ENCODE measurements around the gene TCEAL5. TPM values are rescaled to one million over a fixed set of nuclear protein-coding genes. Genes with fewer than 3 reads are reported as not detected.
"Not testable (repeated sequence)": the region's sequence is repeated elsewhere in the genome, so short reads cannot be mapped to it uniquely, and the experiment has no call there.

TCEAL5 gene, protein sequence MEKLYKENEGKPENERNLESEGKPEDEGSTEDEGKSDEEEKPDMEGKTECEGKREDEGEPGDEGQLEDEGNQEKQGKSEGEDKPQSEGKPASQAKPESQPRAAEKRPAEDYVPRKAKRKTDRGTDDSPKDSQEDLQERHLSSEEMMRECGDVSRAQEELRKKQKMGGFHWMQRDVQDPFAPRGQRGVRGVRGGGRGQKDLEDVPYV
- not detected for total RNA-seq

DNA sequence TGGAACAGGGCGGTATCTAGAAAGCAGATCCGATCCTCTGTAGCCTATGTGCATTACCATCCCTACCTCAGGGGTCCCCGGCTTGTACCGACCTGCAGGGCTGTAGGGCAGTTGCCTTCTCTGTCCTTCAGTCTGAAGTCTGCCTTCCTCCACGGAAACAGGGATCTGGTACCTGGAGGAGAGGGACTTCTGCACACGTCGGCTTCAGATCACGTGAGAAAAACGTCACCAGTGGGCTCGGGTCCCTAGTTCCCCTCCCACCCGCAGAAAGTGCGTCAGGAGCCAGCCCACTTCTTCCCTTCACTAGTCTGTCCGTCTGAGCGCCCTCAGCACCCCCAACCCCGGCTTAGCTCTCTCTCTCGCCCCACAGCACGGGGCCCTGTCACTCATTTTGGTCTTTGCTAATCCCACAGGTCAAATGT lies at the start of gene TCEAL5:
Gene TCEAL5, minus strand, starts transcription at position 170 of the 422 bp plus-strand sequence. CDS start 2,187 bp downstream, outside the sequence.
- no peaks in the 10 kb centered on the region for H3K9me3 Mint-ChIP-seq
- H3K27ac Mint-ChIP-seq: no peak within 1 kb of the TSS
- no peak for DNase-seq
- H3K27me3 Mint-ChIP-seq: peaks cover 43% of the 10 kb centered on the region
- peak within 1 kb of the TSS; percentile 65 for H3K4me3 Mint-ChIP-seq
- H3K36me3 Mint-ChIP-seq: no peaks in the 10 kb centered on the region
- H3K4me1 Mint-ChIP-seq: peaks cover 2% of the 10 kb centered on the region

DNA sequence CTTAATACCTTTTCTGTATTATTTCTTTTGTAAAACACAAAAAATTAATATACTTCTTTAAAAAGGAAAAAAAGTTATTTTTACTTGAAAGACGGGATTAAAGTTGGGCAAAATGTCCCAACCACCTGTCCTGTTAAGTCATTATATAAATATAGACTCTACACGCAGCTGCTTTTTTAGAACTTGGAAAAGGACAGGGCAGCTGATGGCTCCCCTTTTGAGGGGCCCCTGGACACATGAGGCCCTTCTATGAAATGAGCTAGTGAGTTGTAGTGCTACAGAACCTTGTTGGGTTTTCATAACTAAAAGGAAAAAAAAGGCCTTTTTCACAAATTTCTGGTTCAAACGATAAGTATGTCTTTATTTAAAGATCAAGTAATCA lies 34.8 kb upstream of the TCEAL5 start:
- Mint-ChIP-seq H3K4me3 (no peak overlapping the region), H3K9me3 (no peaks in the 10 kb centered on the region), H3K27ac (no peak overlapping the region), H3K36me3 (peaks cover 4% of the 10 kb centered on the region), H3K4me1 (peaks cover 2% of the 10 kb centered on the region), H3K27me3 (no peaks in the 10 kb centered on the region)
- DNase-seq: no peak

DNA sequence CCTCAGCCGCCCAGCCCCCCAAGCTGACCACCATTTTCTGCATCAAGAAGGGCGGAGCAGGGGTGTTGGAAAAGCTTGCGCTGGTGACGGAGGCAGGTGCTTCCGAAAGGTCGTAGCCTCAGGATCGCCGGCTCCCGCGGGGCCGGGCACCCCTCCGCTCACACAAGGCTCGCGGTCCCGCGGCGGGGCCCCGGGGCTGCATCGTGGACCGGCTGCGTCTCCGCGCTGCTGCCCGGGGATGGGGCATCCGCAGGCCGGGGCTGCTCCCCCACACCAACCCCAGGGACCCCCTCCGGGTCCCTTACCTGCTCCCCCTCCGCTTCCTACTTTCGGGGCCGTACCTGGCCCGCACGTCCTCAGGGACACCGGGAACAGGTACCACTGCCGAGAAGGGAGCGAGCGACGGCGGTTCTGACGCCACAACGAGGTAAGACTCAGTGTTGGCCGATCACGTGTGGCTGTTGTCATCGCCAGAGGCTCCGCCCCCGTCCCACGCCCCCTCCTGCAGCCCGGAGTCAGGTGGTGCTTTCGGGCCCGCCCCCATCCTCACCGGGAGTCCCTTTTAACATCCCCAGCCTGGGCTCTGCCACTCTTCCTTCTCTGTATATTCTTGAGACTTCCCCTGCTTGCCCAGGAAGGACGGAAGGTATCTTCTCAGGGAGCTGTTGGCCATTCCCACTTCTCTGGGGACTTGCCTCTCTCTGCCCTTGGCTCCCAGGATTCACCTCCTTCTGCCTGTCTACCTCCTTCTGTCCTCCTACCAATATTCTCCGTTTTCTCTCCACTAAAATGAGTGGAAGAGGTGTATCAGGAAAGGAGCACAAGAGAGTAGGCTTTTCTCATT lies 34.2 kb upstream of the TCEAL5 start, which contains the start of gene BEX2:
Gene BEX2, minus strand, starts transcription at position 436 of the 844 bp plus-strand sequence. CDS start 1,014 bp downstream, outside the sequence.
- peak; percentile 84 for DNase-seq
- H3K4me1 Mint-ChIP-seq: peaks cover 2% of the 10 kb centered on the region
- peak within 1 kb of the TSS; percentile 78 for H3K4me3 Mint-ChIP-seq
- H3K36me3 Mint-ChIP-seq: peaks cover 6% of the 10 kb centered on the region
- H3K27me3 Mint-ChIP-seq: no peaks in the 10 kb centered on the region
- H3K27ac Mint-ChIP-seq: peak within 1 kb of the TSS; percentile 79
- H3K9me3 Mint-ChIP-seq: no peaks in the 10 kb centered on the region

DNA sequence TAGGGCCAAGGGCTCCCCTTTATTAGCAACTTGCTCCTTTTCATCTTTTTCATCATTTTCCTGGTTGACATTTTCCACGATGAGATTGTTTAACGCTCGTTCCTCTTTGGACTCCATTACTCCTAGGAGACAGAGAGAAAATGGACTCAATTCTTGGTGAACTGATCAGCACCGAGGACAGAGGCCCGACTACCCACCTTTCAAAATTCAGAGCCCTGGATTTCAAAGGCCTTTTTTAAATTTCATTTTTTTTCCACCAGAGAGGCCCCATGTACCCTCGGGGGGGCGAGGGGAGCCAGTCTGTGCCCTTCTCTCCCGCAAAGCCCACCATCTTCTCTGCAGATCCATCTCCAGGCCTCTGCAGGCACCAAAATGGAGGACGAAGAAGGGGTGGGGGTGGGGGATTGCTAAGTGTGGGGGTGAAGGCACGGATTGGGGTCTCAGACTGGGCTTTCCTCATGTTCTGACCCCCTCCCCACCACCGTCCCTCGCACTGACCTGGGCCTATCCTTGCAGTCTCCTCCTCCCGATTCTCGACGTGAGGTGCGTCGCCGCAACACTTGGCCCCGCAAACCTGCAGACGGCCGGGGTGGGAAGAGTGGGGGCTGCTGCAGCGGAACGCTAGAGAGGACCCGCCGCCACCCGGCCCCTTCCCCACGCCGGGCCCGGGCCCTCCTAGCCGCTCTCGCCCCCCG lies 33.5 kb upstream of the TCEAL5 start:
- Mint-ChIP-seq H3K4me1 (peaks cover 2% of the 10 kb centered on the region), H3K36me3 (peaks cover 8% of the 10 kb centered on the region), H3K27ac (no peak overlapping the region), H3K9me3 (no peaks in the 10 kb centered on the region), H3K27me3 (no peaks in the 10 kb centered on the region), H3K4me3 (peak overlapping the region; percentile 78)
- DNase-seq: peak; percentile 3

DNA sequence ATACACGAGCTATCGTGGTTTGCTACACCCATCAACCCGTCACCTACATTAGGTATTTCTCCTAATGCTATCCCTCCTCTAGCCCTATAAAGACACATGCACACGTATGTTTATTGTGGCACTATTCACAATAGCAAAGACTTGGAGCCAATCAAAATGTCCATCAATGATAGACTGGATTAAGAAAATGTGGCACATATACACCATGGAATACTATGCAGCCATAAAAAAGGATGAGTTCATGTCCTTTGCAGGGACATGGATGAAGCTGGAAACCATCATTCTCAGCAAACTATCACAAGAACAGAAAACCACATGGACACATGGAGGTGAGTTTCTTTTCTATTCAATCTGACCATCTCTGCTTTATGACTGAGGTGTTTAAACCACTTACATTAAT lies 29.1 kb upstream of the TCEAL5 start:
- DNase-seq, H3K4me1 Mint-ChIP-seq, H3K4me3 Mint-ChIP-seq, H3K9me3 Mint-ChIP-seq, H3K27me3 Mint-ChIP-seq, H3K27ac Mint-ChIP-seq, H3K36me3 Mint-ChIP-seq: not testable (repeated sequence)

DNA sequence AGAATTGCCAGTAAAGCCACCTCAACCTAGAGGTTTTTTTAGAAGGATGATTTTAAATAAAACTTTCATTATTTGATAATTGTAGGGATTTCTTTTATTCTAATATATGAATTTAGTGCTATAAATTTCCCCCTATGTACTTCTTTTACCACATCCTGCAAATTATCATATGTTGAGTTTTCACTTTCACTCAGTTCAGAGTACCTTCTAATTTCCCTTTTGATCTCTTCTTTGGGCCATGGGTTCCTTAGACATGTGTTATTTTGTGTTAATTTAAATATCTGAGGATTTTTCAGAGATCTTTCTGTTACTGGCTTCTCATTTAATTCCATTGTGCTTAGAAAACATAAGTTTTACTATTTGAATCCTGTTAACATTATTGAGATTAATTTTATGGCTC lies 28.2 kb upstream of the TCEAL5 start:
- no peak overlapping the region for H3K4me3 Mint-ChIP-seq
- peak overlapping the region; percentile 73 for H3K27ac Mint-ChIP-seq
- no peaks in the 10 kb centered on the region for H3K9me3 Mint-ChIP-seq
- no peaks in the 10 kb centered on the region for H3K27me3 Mint-ChIP-seq
- H3K36me3 Mint-ChIP-seq: peaks cover 8% of the 10 kb centered on the region
- peaks cover 4% of the 10 kb centered on the region for H3K4me1 Mint-ChIP-seq
- DNase-seq: no peak

DNA sequence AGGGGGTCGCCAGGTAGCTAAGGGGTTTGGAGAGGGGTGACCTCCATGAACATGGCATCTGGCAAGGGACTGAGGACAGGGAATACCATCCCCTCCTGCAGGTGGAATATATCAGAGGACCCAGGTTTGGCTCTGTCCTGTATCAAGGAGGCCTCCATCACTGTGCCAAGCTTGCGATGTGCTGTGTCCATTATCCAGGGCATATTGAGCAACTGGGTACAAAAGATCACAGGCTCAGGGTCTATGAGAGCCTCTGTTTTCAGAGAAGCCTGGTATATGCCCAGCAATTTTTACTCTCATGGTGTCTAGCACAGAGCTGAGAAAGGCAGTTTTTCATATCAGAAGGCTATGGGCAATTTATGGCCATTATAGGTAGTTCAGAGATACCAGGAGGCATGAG lies 16.6 kb upstream of the TCEAL5 start:
- DNase-seq: no peak
- H3K27ac Mint-ChIP-seq: no peak overlapping the region
- no peak overlapping the region for H3K4me3 Mint-ChIP-seq
- H3K36me3 Mint-ChIP-seq: no peaks in the 10 kb centered on the region
- no peaks in the 10 kb centered on the region for H3K9me3 Mint-ChIP-seq
- H3K4me1 Mint-ChIP-seq: no peaks in the 10 kb centered on the region
- H3K27me3 Mint-ChIP-seq: no peaks in the 10 kb centered on the region

DNA sequence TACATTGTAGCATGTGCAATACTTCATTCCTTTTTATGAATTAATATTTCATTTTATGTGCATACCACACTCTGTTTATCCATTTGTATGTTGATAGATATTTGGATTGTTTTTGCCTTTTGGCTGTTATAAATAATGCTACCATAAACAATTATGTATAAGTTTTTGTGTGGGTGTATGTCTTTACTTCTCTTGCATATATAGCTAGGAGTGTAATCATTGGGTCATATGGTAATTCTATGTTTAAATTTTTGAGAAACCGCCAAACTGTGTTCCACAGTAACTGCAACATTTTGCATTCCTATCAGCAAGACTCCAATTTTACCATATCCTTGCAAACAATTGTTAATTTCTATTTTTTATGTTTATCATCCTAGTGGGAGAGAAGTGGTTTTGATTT lies 3.1 kb upstream of the TCEAL5 start:
- H3K4me1 Mint-ChIP-seq: peaks cover 2% of the 10 kb centered on the region
- no peak overlapping the region for H3K4me3 Mint-ChIP-seq
- no peak overlapping the region for H3K27ac Mint-ChIP-seq
- H3K9me3 Mint-ChIP-seq: no peaks in the 10 kb centered on the region
- H3K27me3 Mint-ChIP-seq: peaks cover 36% of the 10 kb centered on the region
- H3K36me3 Mint-ChIP-seq: peaks cover 1% of the 10 kb centered on the region
- no peak for DNase-seq

DNA sequence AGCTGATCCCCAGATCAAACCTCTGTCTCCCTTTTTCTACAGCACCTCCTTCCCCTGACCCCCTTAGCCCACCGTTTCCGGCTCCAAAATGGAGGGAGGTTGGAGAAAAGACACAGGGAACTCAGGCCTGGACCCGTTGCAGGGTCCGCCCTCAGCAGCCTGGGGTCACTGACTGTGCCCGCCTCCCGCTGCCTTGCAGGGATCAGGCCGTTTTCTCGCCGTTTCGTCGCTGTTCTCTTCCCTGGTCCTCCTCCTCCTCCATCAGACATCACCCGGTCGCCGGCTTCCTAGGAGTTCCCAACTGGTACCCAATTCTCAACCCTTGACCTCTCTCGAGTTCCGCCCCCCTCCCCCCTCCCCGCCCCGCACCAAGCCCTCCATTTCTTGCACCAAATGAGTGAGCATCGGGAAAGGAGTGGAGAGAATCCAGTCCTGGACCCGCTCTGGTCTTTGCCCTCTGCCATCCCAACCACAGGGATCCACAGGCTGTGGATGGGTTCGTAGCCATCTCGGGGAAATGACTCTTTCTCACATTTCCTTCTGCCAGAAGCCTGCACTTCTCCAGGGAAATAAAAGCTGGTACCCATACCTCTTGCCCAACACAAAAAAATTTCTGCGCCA lies 493 bp downstream of the TCEAL5 start:
- no peak for DNase-seq
- no peaks in the 10 kb centered on the region for H3K9me3 Mint-ChIP-seq
- H3K4me1 Mint-ChIP-seq: peaks cover 2% of the 10 kb centered on the region
- peaks cover 43% of the 10 kb centered on the region for H3K27me3 Mint-ChIP-seq
- H3K36me3 Mint-ChIP-seq: no peaks in the 10 kb centered on the region
- H3K4me3 Mint-ChIP-seq: peak overlapping the region; percentile 65
- H3K27ac Mint-ChIP-seq: no peak overlapping the region

DNA sequence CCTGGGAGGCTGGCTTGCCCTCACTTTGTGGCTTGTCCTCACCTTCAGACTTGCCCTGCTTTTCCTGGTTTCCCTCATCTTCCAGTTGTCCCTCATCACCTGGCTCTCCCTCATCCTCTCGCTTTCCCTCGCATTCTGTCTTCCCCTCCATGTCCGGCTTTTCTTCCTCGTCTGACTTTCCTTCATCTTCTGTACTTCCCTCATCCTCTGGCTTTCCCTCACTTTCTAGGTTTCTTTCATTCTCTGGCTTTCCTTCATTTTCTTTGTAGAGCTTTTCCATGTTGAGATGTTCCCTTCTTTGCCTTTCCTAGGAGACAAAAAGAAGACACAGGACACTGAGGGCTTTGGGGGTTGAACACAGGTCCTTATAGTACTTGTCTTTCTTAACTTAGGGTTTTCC lies 2.3 kb downstream of the TCEAL5 start:
- H3K4me1 Mint-ChIP-seq: peaks cover 2% of the 10 kb centered on the region
- peaks cover 43% of the 10 kb centered on the region for H3K27me3 Mint-ChIP-seq
- DNase-seq: no peak
- H3K27ac Mint-ChIP-seq: no peak overlapping the region
- no peaks in the 10 kb centered on the region for H3K9me3 Mint-ChIP-seq
- no peak overlapping the region for H3K4me3 Mint-ChIP-seq
- H3K36me3 Mint-ChIP-seq: no peaks in the 10 kb centered on the region

DNA sequence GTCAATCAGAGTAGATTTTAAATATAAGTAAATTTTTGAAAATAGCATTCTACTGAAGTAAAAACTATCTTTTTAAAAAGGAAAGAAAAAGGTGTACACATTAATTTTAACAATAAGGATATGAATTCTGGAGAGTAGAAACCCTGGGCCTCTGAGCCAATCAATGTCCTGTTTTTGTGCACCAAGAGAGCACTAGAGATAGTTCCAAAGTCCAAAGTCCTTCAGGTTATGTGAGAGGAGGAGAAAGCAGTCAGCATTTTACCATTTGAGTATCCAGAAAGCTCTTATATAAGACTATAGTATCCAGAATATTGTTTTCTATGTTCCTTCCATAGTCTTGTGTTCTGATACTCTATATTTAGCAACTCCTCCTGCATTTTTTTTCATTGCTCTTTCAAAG lies 18.3 kb downstream of the TCEAL5 start:
- Mint-ChIP-seq H3K36me3 (peaks cover 11% of the 10 kb centered on the region), H3K4me3 (no peak overlapping the region), H3K27ac (no peak overlapping the region), H3K4me1 (peaks cover 9% of the 10 kb centered on the region), H3K9me3 (no peaks in the 10 kb centered on the region), H3K27me3 (no peaks in the 10 kb centered on the region)
- DNase-seq: no peak

DNA sequence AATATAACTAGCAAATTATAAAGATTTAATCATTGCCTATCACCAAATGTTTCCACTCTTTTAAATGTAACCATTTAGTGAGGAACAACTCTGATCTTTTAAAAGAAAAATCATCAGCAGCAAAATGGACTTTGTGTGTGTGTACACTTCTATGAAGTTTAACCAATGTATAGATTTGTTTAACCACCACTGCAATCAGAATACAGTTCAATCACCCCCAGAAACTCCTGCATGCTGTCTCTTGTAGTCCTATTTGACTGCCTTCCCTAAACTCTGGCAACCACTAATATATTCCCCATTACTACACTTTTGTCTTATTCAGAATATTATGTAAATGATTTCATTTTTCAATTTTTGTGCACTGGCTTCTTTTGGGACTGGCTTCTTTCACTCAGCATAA lies 19.9 kb downstream of the TCEAL5 start:
- H3K27me3 Mint-ChIP-seq: no peaks in the 10 kb centered on the region
- H3K4me1 Mint-ChIP-seq: peaks cover 15% of the 10 kb centered on the region
- H3K27ac Mint-ChIP-seq: no peak overlapping the region
- no peak overlapping the region for H3K4me3 Mint-ChIP-seq
- no peaks in the 10 kb centered on the region for H3K9me3 Mint-ChIP-seq
- peaks cover 11% of the 10 kb centered on the region for H3K36me3 Mint-ChIP-seq
- no peak for DNase-seq

DNA sequence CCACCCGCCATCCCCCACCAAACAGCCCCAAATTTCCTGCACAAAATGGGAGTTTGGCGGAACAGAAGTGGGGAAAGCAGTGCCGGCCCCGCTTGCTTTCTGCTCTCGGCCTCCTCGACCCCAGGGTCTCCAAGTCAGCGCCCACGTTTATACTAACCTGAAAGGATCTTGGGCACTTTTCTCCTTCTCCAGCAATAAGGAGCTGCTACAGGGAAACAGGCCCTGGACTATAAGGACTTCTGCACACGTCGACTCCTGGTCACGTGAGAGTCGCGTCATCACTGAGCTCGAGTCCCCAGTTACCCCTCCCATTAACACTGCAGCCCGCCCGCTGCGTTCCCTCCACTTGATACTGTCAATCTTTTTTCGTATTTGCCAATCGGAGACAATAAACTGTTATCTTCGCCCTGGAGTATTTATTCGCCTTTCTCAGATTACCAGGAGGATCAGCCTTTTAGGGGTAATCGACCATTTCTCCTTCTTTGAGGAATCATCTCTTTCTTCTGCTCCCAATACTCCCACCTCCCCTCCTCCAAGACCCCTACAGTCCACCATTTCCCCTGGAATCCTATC lies 21.5 kb downstream of the TCEAL5 start, which contains the start of gene TCEAL8:
Gene TCEAL8, minus strand, starts transcription at position 235 of the 573 bp plus-strand sequence. CDS start 1,176 bp downstream, outside the sequence.
- peak; percentile 61 for DNase-seq
- no peaks in the 10 kb centered on the region for H3K9me3 Mint-ChIP-seq
- no peaks in the 10 kb centered on the region for H3K27me3 Mint-ChIP-seq
- H3K4me3 Mint-ChIP-seq: peak within 1 kb of the TSS; percentile 94
- peak within 1 kb of the TSS; percentile 96 for H3K27ac Mint-ChIP-seq
- peaks cover 11% of the 10 kb centered on the region for H3K36me3 Mint-ChIP-seq
- H3K4me1 Mint-ChIP-seq: peaks cover 15% of the 10 kb centered on the region

DNA sequence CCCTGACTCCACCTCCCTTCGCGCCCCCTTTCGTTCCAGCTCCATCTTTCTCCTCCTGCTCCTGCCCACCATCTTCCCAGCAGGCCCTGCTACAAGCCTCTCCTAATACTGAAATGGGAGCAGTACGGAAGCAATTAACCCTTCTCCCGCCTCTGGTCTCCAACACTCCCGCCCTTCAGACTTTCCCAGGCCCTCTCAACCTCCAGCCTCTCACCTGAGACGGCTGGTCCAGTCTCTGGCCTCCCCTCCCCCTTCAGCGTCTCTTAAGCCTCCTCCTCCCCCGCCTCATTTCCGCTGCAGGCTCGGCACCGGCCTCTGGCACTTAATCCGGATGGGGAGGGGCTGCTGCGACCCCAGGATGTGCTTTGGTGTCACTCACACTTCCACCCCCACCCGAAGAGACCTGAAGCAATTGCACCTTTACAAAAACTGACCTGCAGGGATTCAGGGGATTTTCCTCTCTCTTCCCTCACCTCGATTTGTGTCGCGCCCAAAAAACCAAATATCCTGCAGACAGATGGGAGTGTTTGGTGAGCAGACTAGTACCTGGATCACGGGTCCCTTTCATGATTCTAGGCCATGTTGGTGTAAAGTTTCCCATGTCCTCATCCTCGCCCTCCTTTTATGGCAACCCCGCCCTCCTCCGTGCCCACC lies 22.3 kb downstream of the TCEAL5 start:
- DNase-seq: peak; percentile 41
- peak overlapping the region; percentile 94 for H3K4me3 Mint-ChIP-seq
- peaks cover 11% of the 10 kb centered on the region for H3K36me3 Mint-ChIP-seq
- no peaks in the 10 kb centered on the region for H3K27me3 Mint-ChIP-seq
- peaks cover 15% of the 10 kb centered on the region for H3K4me1 Mint-ChIP-seq
- no peaks in the 10 kb centered on the region for H3K9me3 Mint-ChIP-seq
- H3K27ac Mint-ChIP-seq: peak overlapping the region; percentile 96
